GM19467 (cell line): ENCODE measurements around the gene OPA3.
"Not testable (repeated sequence)": the region's sequence is repeated elsewhere in the genome, so short reads cannot be mapped to it uniquely, and the experiment has no call there.

Source experiments
- ATAC-seq: cut with Tn5 transposase; IDR thresholded peaks from one replicate; pipeline ENCODE4 v1.9.1; 2021; ENCODE audit warnings: mild to moderate bottlenecking, moderate library complexity; ENCODE audit not compliant: unreplicated experiment

The OPA3 gene

DNA sequence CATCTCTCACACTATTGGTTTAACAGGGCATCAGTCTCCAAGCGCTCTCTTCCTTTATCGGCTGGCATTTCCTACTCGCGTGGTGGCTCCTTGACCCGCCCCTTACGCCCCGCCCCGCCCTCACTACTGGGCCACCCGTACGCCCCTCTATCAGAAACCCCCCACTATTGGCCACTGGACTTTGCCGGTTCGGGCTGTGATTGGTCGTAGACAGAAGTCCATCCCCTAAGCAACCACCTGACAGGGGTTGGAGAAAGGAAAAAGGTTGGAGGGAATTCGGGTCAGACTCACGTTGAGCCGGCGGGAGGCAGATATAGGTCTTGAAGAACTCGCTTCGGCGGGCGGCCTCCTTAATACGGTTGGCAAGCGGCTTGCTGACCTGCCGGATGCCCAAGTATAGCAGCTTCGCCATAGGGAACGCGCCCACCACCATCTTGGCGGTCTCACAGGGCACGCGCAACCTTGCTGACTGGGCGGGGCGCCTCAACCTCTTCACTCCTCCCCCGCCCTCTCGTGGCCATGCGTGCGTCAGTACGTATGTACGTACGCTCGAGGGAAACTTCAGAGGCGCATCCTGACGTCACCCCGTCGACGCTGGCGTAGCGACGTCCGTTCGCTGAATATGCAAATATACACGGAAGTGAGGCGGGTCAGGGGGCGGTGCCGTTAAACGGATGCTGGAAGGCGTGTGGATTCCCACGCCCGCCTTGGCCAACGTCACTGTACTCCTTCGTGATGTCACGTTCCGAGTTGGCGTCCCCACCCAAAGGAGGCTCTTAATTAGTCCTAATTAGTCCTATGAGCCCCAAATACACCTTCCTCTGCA is at the start of gene OPA3:
Gene OPA3, minus strand, starts transcription at position 471 of the 826 bp plus-strand sequence. Its CDS starts 38 bp downstream, at position 433.
- peak; percentile 86 for ATAC-seq

DNA sequence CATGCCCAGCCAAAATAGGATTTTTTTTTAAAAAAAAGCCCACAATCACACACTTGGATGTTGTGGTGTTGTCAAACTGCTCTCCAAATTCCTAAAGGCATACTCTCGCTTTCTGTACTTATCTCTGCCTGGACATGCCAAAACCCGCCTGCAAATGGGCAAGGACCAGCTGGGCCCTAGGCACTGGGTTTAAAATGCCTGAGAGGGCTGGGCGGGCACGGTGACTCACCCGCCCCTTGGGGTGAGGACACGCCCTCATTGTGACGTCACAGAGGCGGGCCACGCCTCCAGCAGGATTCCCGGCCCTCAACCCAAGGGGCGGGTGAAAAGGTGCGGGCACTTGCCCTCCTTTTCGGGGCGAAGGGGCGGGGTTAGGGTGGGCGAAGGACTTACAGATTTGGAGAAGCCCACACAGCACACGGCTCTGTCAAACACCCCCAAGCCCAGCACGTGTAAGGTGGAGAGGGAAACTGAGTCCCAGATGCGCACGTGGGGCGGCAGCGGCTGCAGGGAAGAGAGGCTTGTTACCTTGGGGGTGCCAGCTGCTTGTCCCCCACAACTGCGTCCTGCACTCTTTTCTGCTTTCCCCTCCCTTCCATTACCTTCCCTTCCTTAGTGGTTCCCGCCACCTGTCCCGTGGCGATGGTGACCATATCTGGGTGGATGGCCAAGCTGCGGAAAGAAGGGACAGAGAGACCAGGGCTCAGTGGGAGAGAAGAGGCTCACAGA is 48.0 kb upstream of the OPA3 start:
- ATAC-seq = no peak

DNA sequence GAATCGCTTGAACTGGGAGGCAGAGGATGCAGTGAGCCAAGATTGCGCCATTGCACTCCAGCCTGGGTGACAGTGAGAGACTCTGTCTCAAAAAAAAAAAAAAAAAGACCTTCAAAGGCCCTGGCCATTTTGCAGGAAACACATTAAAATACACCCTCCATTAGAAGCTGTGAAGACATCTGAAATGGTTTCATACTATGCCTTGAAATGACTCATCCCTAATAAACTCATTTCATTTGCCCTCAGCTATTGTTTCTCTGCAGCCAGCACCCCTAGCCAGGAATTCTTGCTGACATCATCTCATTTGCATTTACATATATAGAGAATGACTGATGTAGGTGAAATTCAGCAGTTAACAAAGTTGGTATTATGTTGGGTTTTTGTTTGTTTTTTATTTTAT is 45.9 kb upstream of the OPA3 start:
- no peak for ATAC-seq

DNA sequence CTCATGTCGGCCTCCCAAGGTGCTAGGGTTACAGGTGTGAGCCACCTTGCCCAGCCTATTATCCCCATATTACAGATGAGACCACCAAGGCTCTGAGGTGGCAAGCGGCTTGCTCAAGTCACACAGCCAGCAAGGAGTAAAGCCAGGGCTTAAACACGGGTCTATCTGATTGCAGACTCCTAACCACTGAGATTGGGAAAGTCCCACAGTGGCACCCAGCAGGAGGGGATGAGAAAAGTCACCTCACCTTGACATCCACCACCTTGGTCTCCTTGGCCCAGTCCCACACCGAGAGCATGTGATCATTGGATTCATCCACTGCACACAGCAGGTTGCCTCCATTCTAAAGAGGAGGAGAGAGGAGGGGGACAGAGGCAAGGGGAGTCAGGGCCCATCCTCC is 45.1 kb upstream of the OPA3 start:
- no peak for ATAC-seq

DNA sequence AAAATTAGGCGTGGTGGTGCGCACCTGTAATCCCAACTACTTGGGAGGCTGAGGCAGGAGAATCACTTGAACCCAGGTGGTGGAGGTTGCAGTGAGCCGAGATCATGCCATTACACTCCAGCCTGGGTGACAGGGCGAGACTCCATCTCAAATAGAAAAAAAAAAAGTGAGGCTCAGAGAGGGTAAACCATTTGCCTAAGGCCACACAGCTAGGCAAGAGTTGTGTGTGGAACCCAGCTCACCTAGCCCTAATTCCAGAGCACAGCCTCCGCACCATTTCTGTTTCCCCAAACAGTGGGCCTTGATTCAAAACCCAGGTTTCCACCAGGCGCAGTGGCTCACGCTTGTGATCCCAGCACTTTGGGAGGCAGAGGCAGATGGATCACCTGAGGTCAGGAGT is 43.6 kb upstream of the OPA3 start:
- ATAC-seq = not testable (repeated sequence)

DNA sequence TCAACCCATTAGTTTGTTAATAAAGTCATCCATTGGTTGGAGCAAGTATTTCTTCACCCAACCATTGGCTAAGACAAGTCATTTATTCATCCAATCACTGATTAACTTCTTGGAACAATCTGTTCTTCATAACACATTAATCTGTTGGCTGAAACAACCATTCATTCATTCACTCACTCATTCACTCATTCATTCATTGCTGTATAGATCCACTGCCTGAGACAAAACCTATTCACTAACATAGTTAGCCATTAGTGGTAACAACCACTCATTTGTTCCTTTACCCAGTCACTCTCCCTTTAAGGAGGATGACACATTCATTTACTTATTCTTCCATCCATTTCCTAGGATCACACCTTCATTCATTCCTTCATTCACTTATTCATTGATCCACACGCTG is 39.4 kb upstream of the OPA3 start:
- no peak for ATAC-seq

DNA sequence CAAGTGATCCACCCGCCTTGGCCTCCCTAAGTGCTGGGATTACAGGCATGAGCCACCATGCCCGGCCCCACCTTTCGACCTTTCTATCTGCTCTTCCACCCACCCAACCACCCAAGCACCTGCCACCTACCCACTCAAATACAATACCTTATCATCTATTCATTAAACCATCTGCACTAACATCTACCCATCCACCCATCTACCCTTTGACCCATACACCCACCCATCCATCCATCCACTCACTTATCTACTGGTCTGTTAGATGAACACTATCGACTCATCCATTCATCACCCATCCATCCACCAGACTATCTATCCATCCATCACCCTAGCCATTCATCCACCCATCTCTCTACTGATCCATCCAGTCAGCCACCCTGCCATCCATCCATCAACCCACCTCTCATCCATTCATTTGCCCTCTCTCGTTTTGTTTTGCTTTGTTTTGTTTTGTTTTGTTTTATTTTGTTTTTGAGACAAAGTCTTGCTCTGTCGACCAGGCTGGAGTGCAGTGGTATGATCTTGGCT is 37.4 kb upstream of the OPA3 start:
- ATAC-seq = no peak

DNA sequence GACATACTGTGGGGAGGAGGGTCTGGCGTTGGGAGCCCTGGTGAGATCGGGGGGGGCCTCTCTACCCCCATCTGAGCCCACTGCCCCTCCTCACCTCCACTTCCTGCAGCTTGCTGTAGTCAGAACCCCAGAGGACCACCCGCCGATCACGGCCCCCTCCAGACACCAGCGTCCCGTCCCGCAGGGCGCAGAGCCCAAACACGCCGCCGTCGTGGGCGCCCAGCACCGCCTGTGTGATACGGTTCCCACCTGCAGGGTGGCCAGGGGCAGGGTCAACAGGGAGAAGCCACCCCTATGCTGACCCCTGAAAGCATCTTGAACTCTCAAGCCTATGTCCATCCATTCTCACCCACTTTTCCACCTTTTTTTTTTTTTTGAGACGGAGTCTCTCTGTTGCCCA is 36.8 kb upstream of the OPA3 start:
- ATAC-seq = no peak

DNA sequence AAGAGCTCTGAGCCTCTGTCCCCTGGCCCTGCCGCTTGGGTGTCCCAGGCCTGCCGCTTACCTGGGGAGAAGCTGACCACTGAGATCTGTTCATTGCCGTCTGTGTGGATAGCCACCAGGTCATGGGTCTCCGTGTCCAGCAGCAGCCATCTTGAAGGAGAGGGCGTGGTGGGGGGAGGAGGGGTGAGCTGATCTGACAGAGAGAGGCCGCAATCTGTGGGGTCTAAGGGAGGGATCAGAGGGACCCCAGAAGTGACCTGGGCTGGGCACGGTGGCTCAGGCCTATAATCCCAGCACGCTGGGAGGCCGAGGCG is 32.1 kb upstream of the OPA3 start:
- ATAC-seq = no peak

DNA sequence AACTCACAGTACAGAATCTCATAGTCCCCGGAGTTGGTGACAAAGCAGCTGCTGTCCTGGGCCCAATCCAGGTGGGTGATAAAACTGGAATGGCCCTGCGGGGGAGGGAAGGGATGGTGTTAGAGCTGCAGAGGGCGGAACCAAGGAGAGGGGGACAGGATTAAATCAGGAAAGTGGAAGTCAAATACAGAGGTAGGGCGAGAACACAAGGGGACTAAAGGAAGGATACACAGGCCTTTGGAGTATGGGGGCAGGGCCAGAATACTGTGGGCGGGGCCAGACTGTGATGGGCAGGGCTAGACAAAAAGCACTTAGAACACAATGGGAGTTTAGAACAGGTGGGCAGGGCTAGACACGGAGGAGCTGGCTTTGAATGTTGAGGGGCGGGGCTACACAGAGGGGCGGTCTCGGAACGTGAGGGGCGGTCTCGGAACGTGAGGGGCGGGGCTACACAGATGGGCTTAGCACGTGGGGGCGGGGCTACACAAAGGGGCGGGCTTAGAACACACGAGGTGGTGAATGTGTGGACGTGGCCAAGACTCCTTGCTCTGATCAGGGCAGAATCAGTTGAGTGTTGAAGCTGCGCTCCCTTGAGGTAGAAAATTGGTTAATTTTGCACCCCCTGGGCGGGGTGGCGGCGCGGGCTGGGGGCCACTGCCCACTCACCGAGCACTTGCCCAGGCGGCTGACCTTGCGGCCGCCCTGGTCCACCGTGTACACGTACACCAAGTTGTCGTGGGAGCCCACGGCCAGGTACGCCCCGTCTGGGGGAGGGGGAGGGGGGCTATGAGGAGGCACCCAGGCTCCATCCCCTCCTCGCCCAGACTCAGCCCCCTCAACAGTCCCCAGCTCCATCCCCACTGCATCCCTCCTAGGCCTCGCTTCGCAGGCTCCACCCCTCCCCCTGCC is 31.4 kb upstream of the OPA3 start:
- no peak for ATAC-seq

DNA sequence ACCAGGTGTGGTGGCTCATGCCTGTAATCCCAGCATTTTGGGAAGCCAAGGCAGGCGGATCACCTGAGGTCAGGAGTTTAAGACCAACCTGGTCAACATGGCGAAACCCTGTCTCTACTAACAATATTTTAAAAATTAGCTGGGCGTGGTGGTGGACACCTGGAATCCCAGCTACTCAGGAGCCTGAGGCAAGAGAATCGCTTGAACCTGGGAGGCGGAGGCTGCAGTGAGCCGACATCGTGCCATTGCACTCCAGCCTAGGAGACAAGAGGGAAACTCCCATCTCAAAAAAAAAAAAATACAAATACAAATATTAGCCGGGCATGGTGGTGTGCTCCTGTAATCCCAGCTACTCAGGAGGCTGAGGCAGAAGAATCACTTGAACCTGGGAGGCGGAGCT is 30.5 kb upstream of the OPA3 start:
- not testable (repeated sequence) for ATAC-seq

DNA sequence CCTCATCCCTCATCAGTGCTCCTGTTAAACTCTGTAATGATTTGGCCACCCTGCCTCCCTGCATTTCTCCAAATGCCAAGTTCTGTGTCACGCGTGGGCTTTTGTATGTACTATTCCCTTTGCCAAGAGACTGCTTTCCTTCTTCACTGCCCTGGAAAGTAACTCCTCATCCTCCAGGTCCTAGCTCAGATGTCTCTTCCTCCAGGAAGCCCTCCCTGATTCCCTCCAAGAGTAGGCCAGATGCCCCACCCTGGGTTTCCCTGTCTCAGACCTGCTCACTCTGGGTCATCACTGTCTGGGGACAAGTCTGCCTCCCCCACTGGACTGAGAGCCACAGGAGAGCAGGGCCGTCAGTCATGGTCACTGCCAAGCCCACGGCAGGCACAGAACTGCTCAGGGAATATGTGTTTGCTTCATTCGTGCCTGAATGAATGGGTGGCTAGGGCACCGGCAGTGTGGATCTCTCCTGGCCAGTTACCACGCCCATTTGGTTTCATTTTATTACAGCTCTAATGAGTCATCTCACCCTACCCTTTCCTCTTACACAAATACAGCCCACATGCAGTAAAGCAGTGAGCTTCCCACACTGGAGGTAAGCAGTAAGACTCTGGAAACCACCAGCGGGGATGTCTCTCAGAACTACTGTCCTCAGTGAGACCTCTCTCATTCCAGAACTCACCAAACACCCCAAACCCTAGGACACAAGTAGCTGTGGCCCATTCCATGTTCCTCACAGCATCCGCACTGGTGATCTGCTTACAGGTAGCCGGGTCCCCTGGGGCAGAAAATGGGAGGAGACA is 29.5 kb upstream of the OPA3 start:
- no peak for ATAC-seq

DNA sequence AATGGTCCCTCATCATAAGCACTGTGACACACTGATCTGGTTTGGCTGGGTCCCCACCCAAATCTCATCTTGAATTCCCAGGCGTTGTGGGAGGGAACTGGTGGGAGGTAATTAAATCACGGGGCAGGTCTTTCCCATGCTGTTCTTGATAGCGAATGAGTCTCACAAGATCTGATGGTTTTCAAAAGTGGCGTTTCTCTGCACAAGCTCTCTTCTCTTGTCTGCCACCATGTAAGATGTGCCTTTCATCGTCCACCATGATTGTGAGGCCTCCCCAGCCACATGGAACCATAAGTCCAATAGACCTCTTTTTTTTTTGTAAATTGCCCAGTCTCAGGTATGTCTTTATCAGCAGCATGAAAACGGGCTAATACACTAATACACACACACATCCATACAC is 24.3 kb upstream of the OPA3 start:
- ATAC-seq = no peak

DNA sequence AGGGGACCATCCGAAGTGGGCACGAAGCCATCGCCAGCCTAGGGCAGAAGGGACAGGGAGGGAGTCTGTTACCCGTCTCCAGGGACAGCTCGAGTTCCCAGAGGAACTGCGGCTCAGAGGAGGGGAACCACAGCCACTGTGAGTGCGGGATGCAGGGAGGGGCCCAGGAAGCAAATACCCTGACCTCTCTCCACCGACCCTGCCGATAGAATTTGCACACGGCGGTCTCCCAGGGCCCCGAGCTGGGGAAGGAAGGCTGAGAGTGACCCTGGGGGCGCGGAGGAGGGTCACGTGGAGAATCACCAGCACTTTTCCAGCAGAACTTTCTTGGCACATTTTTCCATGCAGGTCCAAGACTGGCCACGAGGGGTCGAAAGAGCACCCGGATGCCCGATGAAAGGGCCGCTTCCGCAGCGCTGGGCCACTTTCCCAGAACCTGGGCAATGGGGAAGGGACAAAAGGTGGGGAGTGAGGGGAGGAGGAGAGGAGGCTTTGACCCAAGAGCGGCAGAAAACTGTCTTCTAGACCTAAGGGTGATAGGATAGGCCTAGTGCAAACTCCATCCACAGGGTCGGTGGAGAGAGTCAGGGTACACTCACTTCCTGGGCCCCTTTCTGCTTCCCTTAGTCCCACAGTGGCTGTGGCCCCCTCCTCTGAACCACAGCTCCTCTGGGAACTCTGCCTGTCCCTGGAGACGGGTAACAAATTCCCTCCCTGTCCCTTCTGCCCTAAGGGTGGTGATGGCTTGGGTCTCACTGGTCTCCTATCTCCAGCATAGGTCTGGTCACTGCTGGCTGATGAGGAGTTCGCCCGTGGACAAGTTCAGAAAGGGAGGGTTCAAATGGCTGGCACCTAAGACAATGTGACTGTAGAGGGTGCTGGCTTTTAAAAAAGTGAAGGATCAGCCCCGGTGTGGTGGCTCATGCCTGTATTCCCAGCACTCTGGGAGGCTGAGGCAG is 22.7 kb upstream of the OPA3 start:
- ATAC-seq = no peak

DNA sequence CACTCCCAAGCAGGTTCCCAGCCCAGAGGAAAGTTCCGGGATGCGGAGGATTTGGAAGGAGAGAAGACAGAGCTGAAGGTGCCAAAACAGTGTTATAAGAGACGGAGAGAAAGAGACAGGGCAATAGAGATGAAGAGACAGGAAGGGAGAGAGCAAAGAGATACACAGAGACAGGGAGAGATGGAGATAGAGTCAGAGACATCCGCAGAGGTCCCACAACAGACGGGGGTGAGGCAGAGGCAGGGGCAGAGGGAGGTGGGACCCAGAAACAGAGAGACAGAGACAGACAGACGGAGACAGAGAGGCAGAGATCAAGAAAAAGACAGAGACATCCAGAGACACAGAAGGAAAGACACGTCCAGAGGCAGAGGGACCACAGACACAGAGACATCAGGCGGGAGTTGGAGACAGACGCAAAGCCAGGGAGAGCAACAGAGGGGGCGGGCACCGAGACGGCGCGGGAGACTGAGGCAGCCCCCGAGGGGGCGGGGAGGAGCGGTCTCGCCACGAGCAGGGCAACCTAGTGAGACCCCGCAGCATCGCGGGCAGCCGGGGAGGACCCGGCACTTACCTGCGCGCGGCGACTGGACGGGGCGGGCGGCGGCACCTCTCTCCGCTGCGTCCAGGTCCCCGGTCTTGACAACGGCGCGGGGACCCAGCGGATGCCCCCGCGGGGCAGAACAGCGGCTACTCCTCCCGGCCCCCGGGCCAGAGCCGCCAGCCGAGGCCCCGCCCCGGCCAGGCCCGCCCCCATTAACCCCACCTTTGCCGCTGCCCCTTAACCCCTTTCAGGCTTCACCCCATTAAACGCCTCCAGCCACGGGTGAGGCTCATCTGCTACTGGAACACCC is 17.1 kb upstream of the OPA3 start, which contains the start of gene GPR4:
Gene GPR4, minus strand, starts transcription at position 689 of the 851 bp plus-strand sequence. CDS start 10,346 bp downstream, outside the sequence.
- no peak for ATAC-seq

DNA sequence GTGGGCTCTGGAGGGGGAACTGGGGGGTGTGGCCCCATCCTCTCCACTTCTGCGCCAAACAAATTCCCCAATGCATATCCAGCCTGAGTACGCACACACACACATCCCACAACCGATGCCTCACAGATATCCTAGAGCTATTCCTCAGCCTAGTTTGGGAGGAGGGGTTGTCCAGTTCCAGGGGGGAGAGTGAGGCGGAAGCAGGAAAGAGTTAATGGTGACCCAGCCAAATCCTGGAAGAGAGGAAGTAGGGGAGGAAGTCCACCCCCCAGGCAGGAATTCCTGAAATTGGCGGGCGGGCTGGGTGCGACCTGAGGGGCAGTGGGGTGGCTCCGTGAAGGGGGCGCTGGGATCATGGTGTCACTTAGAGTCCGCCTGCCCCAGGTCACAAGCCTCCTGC is 16.5 kb upstream of the OPA3 start:
- ATAC-seq = no peak

DNA sequence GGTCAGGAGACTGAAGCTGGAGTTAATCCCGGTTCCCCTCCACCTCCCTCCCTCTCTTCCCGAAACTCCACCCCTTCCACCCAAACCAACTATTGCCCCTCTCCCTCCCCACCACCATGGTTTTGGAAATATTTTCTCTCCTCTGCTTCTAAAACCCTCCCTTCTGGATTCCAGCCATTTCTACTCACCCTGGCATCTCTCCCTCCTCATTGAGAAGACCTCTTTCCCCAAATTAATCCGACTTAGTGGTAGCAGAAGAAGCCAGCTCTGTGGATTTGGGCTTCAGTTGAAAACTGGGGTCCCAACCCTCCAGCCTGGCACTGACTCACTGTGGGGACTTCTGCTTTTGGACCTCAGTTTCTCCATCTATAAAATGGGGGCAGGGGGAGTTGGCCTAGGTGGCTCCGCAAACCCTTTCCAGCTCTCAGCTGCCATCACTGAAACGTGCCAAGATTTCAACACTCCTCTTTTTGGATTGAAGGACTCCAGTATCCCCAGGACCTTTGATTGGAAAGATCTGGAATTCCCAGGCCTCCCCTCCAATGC is 15.8 kb upstream of the OPA3 start:
- ATAC-seq = no peak

DNA sequence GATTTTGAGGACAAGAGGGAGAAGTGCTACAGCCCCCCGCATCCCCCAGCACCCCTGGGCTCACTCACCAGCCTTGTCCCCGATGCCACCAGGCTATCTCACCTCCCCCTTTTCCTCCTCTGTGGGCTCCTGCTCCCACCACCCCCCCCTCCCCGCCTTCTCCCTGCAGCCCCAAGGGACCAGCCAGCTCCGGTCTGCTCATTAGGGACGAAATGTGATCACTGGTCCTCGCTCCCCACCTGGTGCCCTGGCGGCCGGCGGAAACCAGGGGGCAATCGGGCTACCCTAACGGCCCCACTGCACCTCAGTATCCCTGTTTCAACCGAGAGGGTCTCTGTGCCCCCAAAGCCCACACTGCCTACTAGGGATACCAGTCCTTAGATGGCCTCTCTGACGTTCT is 14.7 kb upstream of the OPA3 start:
- no peak for ATAC-seq
